Ishikawa (cell line): Measurements from ENCODE around the gene GNG12.

Experiments
- CREB1 ChIP-seq: IDR thresholded peaks from 2 replicates; pipeline ENCODE4 v1.6.1; 2012; ENCODE audit warnings: low read depth
- FOXM1 ChIP-seq: IDR thresholded peaks from 2 replicates; pipeline ENCODE4 v1.6.1; 2012; ENCODE audit warnings: low read depth, borderline replicate concordance
- YY1 ChIP-seq: IDR thresholded peaks from 2 replicates; pipeline ENCODE4 v1.6.1; 2012; ENCODE audit warnings: low read depth
- TF ChIP-seq, protein P1 (sequence below): IDR thresholded peaks from 2 replicates; pipeline ENCODE4 v1.6.1; 2012

DNA sequence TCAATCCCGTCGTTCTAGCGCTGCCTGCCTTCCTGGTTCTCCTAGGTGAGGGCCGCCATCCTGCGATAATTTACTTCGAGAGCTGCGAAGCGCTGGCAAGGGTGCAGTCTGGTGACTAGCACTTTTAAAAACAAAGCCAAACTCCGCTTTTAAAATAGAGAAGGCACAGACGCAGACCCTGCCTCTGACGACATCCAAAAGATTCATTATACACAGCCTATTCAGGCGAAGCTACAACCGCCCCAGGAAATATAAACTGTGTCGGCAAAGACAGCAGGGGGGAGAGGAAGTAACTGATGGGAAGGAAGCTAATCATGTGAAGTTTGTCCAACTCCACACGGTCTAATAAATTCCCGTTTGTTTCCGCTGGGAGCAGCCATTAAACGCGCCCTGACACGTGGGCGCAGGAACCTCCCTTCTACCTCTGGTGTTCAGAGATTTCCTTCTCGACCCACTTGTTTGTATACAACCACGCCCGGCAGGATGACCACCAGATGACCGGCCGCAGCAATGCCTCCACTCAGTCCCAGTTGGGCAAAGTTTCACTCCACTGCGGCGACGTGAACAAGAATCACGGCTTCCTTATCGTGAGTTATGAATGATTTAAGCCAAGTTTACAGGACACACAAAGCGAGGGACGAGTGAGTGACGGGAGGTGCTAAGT is 1.3 kb downstream of the GNG12 start:
- TF ChIP-seq YY1, result peak; percentile 81
- TF ChIP-seq, protein P1, sequence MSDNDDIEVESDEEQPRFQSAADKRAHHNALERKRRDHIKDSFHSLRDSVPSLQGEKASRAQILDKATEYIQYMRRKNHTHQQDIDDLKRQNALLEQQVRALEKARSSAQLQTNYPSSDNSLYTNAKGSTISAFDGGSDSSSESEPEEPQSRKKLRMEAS, result peak; percentile 95
- TF ChIP-seq FOXM1, result no peak
- TF ChIP-seq CREB1, result no peak
